Coronary artery (tissue), 2 donors: ENCODE measurements around the gene NSUN4.
"Not testable (repeated sequence)": the region's sequence is repeated elsewhere in the genome, so short reads cannot be mapped to it uniquely, and the experiment has no call there.

Experiments used
- DNase-seq: peaks from one replicate; pipeline ENCODE4 v3.0.0-alpha.2; 2017; ENCODE audit warnings: low spot score
- H3K27ac ChIP-seq, 2 donors: fragments of 200-600 bp; sonication (generic); one replicate each; pipeline ENCODE4 v1.5.1; 2016 to 2019
- H3K4me3 ChIP-seq: fragments of 200-600 bp; sonication (generic); 2 replicates; pipeline ENCODE4 v1.5.1; 2016; ENCODE audit warnings: mild to moderate bottlenecking, moderate library complexity
- CTCF ChIP-seq: fragments of 200-600 bp; sonication (generic); IDR thresholded peaks from one replicate; pipeline ENCODE4 v1.5.1; 2019; ENCODE audit warnings: antibody characterized with exemption

Gene NSUN4

GRCh38 chr1:46364612-46365011 lies 24.0 kb downstream of the NSUN4 start:
- no peak overlapping the region for H3K27ac ChIP-seq
- DNase-seq, result no peak
- no peak for TF ChIP-seq CTCF
- H3K4me3 ChIP-seq, result no peak overlapping the region

- not testable (repeated sequence) for H3K27ac ChIP-seq, DNase-seq, H3K4me3 ChIP-seq
Measured at GRCh38 chr1:46365796-46366195, 25.2 kb downstream of the NSUN4 start.

GRCh38 chr1:46367072-46367471 lies 26.5 kb downstream of the NSUN4 start:
- no peak for TF ChIP-seq CTCF
- H3K27ac ChIP-seq, result no peak overlapping the region
- no peak for DNase-seq
- H3K4me3 ChIP-seq, result no peak overlapping the region

- not testable (repeated sequence) for H3K4me3 ChIP-seq, DNase-seq, H3K27ac ChIP-seq
Measured at GRCh38 chr1:46367701-46368100, 27.1 kb downstream of the NSUN4 start.

DNA sequence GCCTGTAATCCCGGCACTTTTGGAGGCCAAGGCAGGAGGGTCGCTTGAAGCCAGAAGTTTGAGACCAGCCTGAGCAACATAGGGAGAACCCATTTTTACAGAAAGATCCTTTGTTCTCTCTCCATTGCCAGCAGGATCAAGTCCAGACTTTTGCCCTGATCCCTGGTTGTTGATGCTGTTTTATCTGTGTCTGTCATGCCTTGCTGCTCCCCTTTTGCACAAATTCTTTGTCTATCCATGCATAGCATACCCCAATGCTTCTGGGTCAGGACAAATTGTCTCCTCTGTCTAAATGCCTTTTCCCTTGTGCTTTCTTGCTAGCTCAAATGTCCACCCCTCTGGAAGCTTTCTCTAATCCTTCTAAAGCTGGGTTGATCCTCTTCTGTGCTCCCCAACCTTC lies 28.2 kb downstream of the NSUN4 start:
- TF ChIP-seq CTCF, result no peak
- Histone ChIP-seq H3K27ac (no peak overlapping the region), H3K4me3 (no peak overlapping the region)
- DNase-seq, result no peak

- H3K4me3 ChIP-seq, result no peak overlapping the region
- no peak for TF ChIP-seq CTCF
- DNase-seq, result no peak
- H3K27ac ChIP-seq, result no peak overlapping the region
Measured at GRCh38 chr1:46369542-46370213, 29.1 kb downstream of the NSUN4 start.

DNA sequence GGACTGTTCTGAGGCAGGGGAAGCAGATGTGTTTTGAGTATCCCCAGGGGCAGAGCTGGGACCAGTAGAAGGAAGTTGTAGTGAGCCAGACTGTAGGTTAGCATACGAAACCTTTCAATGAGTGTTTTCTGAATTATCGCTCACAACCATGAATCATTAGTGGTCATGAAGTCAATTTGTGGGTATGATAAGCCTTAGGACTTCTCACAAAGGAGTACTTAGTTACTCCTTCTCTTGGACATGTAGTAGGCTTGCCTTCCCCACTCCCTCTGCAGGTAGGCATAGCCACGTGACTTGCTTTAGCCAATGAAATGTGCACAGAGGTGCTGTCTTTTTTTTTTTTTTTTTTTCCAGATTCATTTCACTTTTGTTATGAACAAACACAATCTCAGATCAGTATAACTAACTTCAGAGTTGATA lies 29.6 kb downstream of the NSUN4 start:
- TF ChIP-seq CTCF, result no peak
- Histone ChIP-seq H3K4me3 (no peak overlapping the region), H3K27ac (no peak overlapping the region)
- no peak for DNase-seq

GRCh38 chr1:46372431-46372830 lies 31.8 kb downstream of the NSUN4 start:
- no peak for DNase-seq

More at GRCh38 chr1:46372431-46372830, 31.8 kb downstream of the NSUN4 start:
- TF ChIP-seq CTCF, result no peak
- H3K4me3 ChIP-seq, result no peak overlapping the region
- H3K27ac ChIP-seq, result no peak overlapping the region
